HG02943 (cell line): ENCODE results near the gene ZNF496.
"Not testable (repeated sequence)": the region's sequence is repeated elsewhere in the genome, so short reads cannot be mapped to it uniquely, and the experiment has no call there.

Experiments
- ATAC-seq: cut with Tn5 transposase; IDR thresholded peaks from one replicate; pipeline ENCODE4 v1.9.1; 2021; ENCODE audit warnings: mild to moderate bottlenecking, low read depth, moderate library complexity; ENCODE audit not compliant: unreplicated experiment

ZNF496 gene

GRCh38 chr1:247255772-247256171, 75.9 kb downstream of the ZNF496 start, which contains the start of gene VN1R5:
TSS of gene VN1R5 (plus strand) at chr1:247256072.
- not testable (repeated sequence) for ATAC-seq

GRCh38 chr1:247247568-247247967, 84.1 kb downstream of the ZNF496 start:
- ATAC-seq = no peak
